OCI-LY3 (cell line): ENCODE measurements around the gene CLDN4.
"Not testable (repeated sequence)": the region's sequence is repeated elsewhere in the genome, so short reads cannot be mapped to it uniquely, and the experiment has no call there.

Experiments used
- H2AFZ ChIP-seq: fragments of 200-600, 300-600 bp; shearing (Covaris generic); 2 replicates; pipeline ENCODE4 v1.6.0; 2014; ENCODE audit warnings: antibody characterized with exemption, low read depth, low read length
- H3K27ac ChIP-seq: fragments of 200-600, 300-600 bp; sonication (generic); 2 replicates; pipeline ENCODE4 v1.5.1; 2014; ENCODE audit warnings: mild to moderate bottlenecking, low read length, moderate library complexity, mixed read lengths
- H3K27me3 ChIP-seq: fragments of 200-600, 300-600 bp; sonication (generic); 2 replicates; pipeline ENCODE4 v1.6.1; 2014; ENCODE audit warnings: low read depth, low read length, mixed read lengths
- H3K36me3 ChIP-seq: fragments of 200-600, 300-600 bp; sonication (generic); replicated peaks from 2 replicates; pipeline ENCODE3; 2014; ENCODE audit warnings: low read depth, low read length, mixed read lengths
- H3K4me1 ChIP-seq: fragments of 300-600, 200-600 bp; sonication (generic); 2 replicates; pipeline ENCODE4 v1.6.1; 2014; ENCODE audit warnings: low read length, mixed read lengths
- H3K4me2 ChIP-seq: fragments of 200-600, 300-600 bp; sonication (generic); 2 replicates; pipeline ENCODE4 v1.6.1; 2014; ENCODE audit warnings: low read length, mixed read lengths
- H3K4me3 ChIP-seq: fragments of 300-600, 200-600 bp; sonication (generic); 2 replicates; pipeline ENCODE4 v1.5.1; 2014; ENCODE audit warnings: antibody characterized with exemption, mild to moderate bottlenecking, low read length, moderate library complexity
- H3K79me2 ChIP-seq: fragments of 300-600, 200-600 bp; shearing (Covaris generic); 2 replicates; pipeline ENCODE4 v1.6.1; 2014; ENCODE audit warnings: mild to moderate bottlenecking, low read length, mixed read lengths
- H3K9ac ChIP-seq: fragments of 300-600, 200-600 bp; shearing (Covaris generic); 2 replicates; pipeline ENCODE4 v1.6.0; 2014; ENCODE audit warnings: mild to moderate bottlenecking, low read length, moderate library complexity
- H3K9me3 ChIP-seq: fragments of 200-600, 300-600 bp; shearing (Covaris generic); 2 replicates; pipeline ENCODE4 v1.6.1; 2014; ENCODE audit warnings: low read length, mixed read lengths; ENCODE audit not compliant: insufficient read depth
- H4K20me1 ChIP-seq: fragments of 200-600, 300-600 bp; sonication (generic); 2 replicates; pipeline ENCODE4 v1.6.1; 2016; ENCODE audit warnings: low read length, mixed read lengths; ENCODE audit not compliant: insufficient read depth
- CTCF ChIP-seq: fragments of 200-600, 300-600 bp; sonication (generic); IDR thresholded peaks from 2 replicates; pipeline ENCODE4 v1.5.1; 2014; ENCODE audit warnings: antibody characterized with exemption, low read length, low read depth
- EZH2phosphoT487 ChIP-seq: fragments of 200-600 bp; shearing (Covaris generic); IDR thresholded peaks from 2 replicates; pipeline ENCODE4 v1.6.1; 2018; ENCODE audit warnings: antibody characterized with exemption, mixed run types, low read depth

The CLDN4 gene

GRCh38 chr7:73797176-73797575 lies 33.6 kb upstream of the CLDN4 start:
- H2AFZ ChIP-seq, H3K9me3 ChIP-seq, H3K36me3 ChIP-seq, H3K4me1 ChIP-seq, H3K27me3 ChIP-seq, H3K4me3 ChIP-seq, H3K79me2 ChIP-seq, H3K27ac ChIP-seq, H4K20me1 ChIP-seq, H3K9ac ChIP-seq, H3K4me2 ChIP-seq: not testable (repeated sequence)

- no peak for TF ChIP-seq CTCF
- no peak for TF ChIP-seq EZH2phosphoT487
- H3K4me3 ChIP-seq, result no peak overlapping the region
- no peaks in the 10 kb centered on the region for H3K27me3 ChIP-seq
- no peak overlapping the region for H3K27ac ChIP-seq
- H3K9me3 ChIP-seq, result no peaks in the 10 kb centered on the region
- no peak overlapping the region for H3K9ac ChIP-seq
- no peaks in the 10 kb centered on the region for H3K4me1 ChIP-seq
- H3K4me2 ChIP-seq, result no peak overlapping the region
- no peaks in the 10 kb centered on the region for H3K79me2 ChIP-seq
- no peak overlapping the region for H2AFZ ChIP-seq
- H4K20me1 ChIP-seq, result no peaks in the 10 kb centered on the region
- no peaks in the 10 kb centered on the region for H3K36me3 ChIP-seq
These were observed 31.3 kb upstream of the CLDN4 start for GRCh38 chr7:73799282-73800141.

GRCh38 chr7:73801577-73801976 lies 29.2 kb upstream of the CLDN4 start:
- H3K9ac ChIP-seq, result no peak overlapping the region
- no peaks in the 10 kb centered on the region for H4K20me1 ChIP-seq
- TF ChIP-seq EZH2phosphoT487 (no peak), CTCF (no peak)
- no peaks in the 10 kb centered on the region for H3K27me3 ChIP-seq
- no peaks in the 10 kb centered on the region for H3K9me3 ChIP-seq
- no peak overlapping the region for H3K27ac ChIP-seq
- H3K36me3 ChIP-seq, result no peaks in the 10 kb centered on the region
- H3K79me2 ChIP-seq, result no peaks in the 10 kb centered on the region
- no peak overlapping the region for H3K4me2 ChIP-seq
- no peak overlapping the region for H3K4me3 ChIP-seq
- H2AFZ ChIP-seq, result no peak overlapping the region
- H3K4me1 ChIP-seq, result no peaks in the 10 kb centered on the region

- no peaks in the 10 kb centered on the region for H3K9me3 ChIP-seq
- no peaks in the 10 kb centered on the region for H3K79me2 ChIP-seq
- H3K27me3 ChIP-seq, result no peaks in the 10 kb centered on the region
- H3K9ac ChIP-seq, result no peak overlapping the region
- H4K20me1 ChIP-seq, result no peaks in the 10 kb centered on the region
- no peaks in the 10 kb centered on the region for H3K36me3 ChIP-seq
- H3K4me2 ChIP-seq, result no peak overlapping the region
- no peak for TF ChIP-seq CTCF
- TF ChIP-seq EZH2phosphoT487, result no peak
- H3K4me1 ChIP-seq, result no peaks in the 10 kb centered on the region
- no peak overlapping the region for H3K4me3 ChIP-seq
- H2AFZ ChIP-seq, result no peak overlapping the region
- H3K27ac ChIP-seq, result no peak overlapping the region
These were observed 28.3 kb upstream of the CLDN4 start for GRCh38 chr7:73802459-73802858.
